CD4-positive, alpha-beta T cell treated with Interleukin-15 for 1 hour (primary cell): ENCODE data around the gene MACROD2.
"Not testable (repeated sequence)": the region's sequence is repeated elsewhere in the genome, so short reads cannot be mapped to it uniquely, and the experiment has no call there.

Source experiments
- DNase-seq: peaks from one replicate; pipeline ENCODE4 v3.0.0-alpha.2; 2020

Gene MACROD2

DNA sequence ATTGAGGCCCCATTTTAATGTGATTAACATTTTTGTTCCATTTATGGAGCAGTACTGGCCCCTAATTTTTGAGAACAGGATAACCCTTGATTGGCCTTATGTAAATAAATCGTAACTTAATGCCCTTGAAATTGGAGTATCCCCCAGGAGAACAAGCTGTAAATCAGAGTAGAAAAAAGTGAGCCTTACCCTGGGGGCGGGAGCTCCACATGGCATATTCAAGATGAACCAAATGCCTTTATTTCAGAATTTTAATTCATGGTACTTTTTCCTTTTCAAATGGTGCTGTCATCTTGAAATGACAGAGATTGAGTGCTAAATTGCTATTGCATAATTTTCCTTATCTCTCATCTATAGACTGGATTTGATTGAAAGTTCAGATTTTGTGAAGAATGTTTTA is 1151.6 kb downstream of the MACROD2 start:
- DNase-seq, result no peak

DNA sequence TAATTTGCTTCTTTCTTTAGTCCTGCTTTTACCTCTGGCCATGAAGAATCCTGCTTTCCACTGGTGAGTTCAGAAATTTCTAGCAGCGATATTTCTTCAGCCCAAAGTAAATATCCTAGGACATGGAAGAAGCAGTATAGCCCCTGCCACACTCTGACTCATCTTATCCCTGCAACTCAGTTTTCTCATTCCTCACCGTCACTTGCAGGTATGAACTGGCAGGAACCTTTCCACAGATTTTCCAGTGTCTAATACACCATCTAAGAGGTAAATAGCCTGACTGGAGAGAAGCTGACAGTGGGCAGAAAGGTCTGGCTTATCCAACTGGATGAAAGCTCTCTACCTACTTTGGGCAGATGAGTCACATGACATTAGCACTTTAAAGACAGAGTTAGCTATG is 1158.8 kb downstream of the MACROD2 start:
- no peak for DNase-seq

DNA sequence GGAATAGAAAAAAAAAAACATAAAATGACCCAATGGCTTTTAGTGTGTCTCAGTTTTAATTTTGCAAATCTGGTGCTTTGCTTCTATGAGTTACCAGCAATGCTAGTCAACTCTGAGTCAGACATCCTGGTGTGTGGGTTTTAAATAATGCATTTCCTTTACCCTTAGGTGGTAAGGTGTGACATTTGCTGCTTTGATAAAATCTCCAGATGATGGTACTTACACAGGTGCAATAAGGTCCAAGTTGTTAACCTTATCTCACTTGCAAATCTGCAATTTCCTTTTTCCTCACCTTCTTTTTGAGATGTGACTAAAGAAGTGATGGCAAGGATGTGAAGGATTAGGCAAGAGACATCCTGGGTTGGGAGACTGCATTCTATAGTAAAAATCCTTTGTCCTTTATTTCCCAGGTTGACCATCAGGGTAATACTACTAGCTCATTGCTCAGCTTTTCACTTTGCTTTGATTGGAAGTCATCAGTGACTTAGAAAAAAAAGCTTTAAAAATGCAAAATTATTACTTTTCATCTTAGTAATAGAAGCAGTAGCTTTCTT is 1160.6 kb downstream of the MACROD2 start:
- DNase-seq, result no peak

GRCh38 chr20:15158533-15158932 is 1163.2 kb downstream of the MACROD2 start:
- no peak for DNase-seq

DNA sequence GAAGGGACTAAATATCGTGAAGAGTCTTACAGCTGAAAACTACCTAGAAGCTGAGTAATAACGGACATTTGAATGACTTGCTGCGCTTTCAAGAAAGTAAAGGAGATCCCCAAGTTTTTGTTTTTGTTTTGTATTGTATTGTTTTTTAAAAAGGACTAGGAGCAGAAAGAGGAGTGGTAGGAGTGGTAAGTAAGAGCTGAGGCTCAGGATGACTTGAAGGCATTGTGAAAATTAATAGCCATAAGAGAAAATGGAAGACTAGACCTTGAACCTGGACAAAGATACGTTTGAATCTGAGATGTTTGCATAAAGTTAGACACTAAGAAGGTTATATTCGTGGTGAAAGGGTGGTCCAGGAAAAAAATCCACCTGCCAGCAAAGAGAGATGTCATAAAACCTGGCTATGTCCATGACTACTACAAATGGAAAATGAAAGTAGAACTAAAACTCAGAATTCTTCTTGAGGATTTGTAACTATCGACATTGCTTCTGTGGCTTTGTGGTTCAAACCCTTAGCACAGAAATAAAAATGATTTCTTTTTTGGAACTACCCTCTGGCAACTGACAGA is 1166.8 kb downstream of the MACROD2 start:
- no peak for DNase-seq

GRCh38 chr20:15163632-15164031 is 1168.3 kb downstream of the MACROD2 start:
- DNase-seq, result no peak

- DNase-seq, result no peak
Observed at GRCh38 chr20:15164726-15165125, 1169.4 kb downstream of the MACROD2 start.

- no peak for DNase-seq
Observed at GRCh38 chr20:15166744-15167143, 1171.4 kb downstream of the MACROD2 start.

DNA sequence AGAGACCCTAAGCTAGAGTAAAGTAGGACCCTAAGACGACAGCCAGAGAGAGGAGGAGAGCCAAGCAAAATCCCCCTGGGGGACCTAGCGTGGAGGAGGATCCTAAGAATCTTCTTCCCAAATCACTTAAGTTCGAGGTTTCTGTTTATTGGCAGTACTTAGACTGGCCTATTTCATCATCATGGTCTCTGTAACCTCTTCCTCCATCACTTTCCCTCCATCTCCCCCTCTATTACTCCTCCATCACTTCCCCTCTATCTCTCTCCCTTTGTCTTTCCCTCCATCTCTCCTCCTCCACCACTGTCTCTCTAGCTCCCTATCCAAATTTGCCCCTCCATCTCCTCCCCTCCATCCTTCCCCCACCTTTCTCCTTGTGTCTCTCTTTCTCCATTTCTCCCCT is 1175.7 kb downstream of the MACROD2 start:
- no peak for DNase-seq

DNA sequence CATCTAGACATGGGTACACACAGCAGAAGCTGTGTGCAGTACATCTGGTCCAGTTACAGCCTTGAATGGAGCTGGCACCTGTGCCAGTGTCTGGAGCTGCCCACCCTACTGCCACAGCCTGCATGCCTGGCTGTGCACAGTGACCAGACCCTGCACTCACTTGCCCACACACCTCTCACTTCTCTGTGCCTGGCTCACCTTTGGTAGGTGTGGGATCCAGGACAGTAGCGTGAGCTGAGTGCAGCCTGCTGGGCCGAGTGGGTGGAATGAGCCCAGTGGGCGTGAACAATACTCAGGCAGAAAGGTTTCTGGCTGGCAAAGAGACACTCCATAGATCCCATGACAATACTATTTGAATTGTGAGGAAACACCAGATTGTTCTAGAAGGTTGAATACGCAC is 1181.6 kb downstream of the MACROD2 start:
- no peak for DNase-seq

- DNase-seq, result no peak
Observed at GRCh38 chr20:15178581-15178980, 1183.3 kb downstream of the MACROD2 start.

DNA sequence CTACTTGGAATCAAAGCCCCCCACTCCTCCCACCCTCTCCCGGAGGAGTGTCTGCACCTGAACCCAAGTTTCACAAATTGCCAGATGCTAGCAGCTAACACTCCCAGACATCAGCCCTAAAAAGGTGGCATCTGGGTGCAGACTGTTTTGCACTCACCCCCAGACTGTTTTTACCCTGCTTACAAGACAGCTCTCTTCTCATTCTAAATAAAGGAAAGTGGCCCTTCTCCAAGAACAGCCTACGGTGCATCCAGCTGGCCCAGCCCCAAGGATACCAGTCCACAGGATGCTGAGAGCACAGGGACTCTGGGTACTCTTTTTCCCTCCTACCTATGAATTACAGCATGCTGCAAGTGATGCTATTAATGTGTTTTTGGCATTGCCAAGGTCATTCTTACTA is 1184.1 kb downstream of the MACROD2 start:
- no peak for DNase-seq

GRCh38 chr20:15179781-15180180 is 1184.5 kb downstream of the MACROD2 start:
- no peak for DNase-seq

DNA sequence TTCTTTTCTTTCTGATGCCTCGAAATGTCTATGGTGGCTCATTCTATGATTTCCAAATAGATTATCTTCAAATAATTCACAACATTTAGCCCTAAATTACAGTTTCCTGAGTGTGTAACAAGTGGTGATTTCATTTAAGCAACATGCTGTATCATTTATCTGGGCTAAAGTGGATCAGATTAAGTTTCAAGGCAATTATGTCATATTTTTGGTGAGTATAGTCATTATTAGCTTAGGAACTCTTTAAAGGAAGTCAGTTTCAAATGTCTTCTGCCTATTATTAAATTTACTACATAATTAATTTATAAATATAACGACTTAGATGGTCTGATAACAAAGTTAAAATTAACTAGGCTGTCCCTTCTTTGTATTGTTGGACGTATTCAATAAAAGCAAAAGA is 1190.0 kb downstream of the MACROD2 start:
- DNase-seq, result no peak

DNA sequence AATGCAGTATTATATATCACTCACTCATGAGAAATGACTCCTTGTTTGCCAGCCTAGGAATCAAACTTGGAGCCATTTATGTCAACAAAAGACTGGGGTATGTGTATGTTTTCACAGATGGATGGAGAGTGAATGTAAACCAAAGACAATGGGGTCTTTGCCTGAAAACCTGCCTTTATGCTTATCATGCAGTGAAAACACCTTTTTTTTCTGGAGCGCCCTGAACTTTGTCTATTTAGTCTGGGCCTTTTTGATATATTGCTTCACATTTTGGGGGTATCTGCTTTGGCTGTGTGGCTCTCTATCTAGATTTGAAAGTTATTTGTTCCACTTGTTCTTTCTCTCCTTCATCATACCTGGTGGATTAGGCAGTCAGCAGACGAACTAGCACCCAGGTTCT is 1190.6 kb downstream of the MACROD2 start:
- no peak for DNase-seq

GRCh38 chr20:15187612-15188011 is 1192.3 kb downstream of the MACROD2 start:
- no peak for DNase-seq

DNA sequence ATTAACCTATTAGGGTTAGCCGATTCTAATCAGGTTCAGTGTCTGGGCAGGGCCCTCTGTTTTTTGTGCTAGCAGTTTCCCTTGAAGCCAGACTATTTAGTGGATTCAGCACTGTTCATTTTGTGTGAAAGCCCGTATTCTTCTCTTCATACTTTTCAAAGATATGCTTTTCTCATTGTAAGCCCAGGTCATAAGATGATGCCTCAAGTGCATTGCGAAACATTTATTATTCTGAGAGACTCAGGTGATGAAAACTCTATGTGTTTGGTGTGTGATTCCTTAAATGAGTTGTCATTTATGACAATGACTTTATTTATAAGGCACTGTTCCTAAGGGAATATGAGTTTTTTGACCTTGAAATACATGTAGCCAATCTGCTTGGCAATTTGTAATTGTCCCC is 1193.1 kb downstream of the MACROD2 start:
- DNase-seq, result no peak

GRCh38 chr20:15191082-15191723 is 1195.9 kb downstream of the MACROD2 start:
- DNase-seq, result no peak

DNA sequence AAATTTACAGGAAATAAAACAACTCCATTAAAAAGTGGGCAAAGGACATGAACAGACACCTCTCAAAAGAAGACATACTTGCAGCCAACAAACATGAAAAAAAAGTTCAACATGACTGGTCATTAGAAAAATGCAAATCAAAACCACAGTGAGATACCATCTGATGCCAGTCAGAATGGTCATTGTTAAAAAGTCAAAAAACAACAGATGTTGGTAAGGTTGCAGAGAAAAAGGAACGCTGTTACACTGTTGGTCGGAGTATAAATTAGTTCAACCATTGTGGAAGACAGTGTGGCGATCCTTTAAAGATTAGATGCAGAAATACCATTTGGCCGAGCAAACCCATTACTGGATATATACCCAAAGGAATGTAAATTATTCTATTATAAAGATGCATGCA is 1200.1 kb downstream of the MACROD2 start:
- no peak for DNase-seq

DNA sequence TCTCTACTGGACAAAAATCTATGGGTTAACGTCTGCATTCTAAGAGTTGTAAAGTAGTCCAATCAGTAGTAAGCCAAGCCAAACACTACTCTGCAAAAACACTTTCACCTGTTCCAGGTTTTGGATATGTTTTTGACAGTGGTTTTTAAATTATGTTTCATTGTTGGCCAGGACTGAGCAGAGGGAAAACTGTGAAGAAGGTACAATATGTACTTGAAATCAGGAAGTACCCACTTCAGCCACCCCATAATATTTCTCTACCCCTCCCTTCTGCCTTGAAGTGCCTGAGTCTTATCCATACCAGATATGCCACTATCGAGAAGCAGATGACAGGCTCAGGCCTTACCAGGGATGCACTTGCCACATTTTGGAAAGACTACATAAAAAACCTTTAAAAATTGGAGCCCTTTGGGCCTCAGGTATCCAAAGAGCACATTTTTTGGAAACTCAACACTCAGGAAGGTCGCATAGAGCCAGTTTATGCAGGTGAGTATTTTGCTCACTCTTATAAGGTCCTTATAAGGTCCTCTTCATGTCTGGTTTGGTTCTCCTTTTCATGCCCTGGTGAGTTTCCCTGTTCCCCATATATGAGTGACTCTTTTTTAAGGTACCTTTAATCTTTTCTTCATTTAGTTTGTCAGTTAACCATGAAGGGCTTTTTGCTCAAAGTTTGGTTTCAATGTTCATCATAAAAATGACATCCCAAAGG is 1201.4 kb downstream of the MACROD2 start:
- DNase-seq, result no peak

GRCh38 chr20:15198017-15198416 is 1202.7 kb downstream of the MACROD2 start:
- not testable (repeated sequence) for DNase-seq

- DNase-seq, result no peak
Observed at GRCh38 chr20:15199698-15200097, 1204.4 kb downstream of the MACROD2 start.

DNA sequence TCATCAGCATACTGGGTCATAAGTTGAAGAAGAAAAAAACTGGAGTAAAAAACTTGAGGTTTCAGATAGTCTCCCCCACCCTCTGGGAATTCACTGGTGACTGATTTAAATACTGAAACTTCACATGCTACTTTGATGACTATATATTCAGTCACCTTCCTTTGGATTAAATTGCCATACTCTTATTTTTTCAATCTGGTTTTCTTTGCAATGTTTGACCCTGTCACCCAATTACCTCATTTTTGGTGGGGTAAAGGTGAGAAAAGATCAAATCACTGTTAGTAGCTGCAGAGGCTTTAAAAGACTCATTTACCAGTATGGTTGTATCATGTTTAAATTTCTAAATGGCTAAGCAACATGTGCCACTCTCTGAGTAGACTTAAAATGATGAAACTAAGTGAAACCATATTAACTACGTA is 1204.8 kb downstream of the MACROD2 start:
- no peak for DNase-seq

- DNase-seq, result no peak
Observed at GRCh38 chr20:15201602-15202001, 1206.3 kb downstream of the MACROD2 start.
